ENCODE measurements around the gene FPGS.

GRCh38 chr9:127862075-127863011 lies 59.7 kb downstream of the FPGS start:
- TF ChIP-seq EZH2 (IDR thresholded peaks at IDR 0.05; ENCODE audit: low read length): no peak
- no peak for TF ChIP-seq CTCF (optimal IDR thresholded peaks at IDR 0.05 in 1 of 3, IDR thresholded peaks at IDR 0.05 in 1 of 3, conservative IDR thresholded peaks at IDR 0.05 in 1 of 3; ENCODE audit: extremely low read depth in 1 of 3, insufficient read depth in 2 of 3, low read length in 3 of 3)
